Vagina (tissue), 2 donors: ENCODE measurements around the gene RCAN2. TPM values are rescaled to one million over a fixed set of nuclear protein-coding genes. Genes with fewer than 3 reads are reported as not detected.

ENCODE experiments used
- DNase-seq, 2 donors: peaks; one replicate each; pipeline ENCODE4 v3.0.0-alpha.2; 2017; ENCODE audit errors: extremely low spot score in 2 of 2
- H3K27ac ChIP-seq: fragments of 200-600 bp; sonication (generic); one replicate; pipeline ENCODE4 v1.5.1; 2019
- H3K27me3 ChIP-seq: fragments of 200-600 bp; sonication (generic); one replicate; pipeline ENCODE4 v1.5.1; 2019
- H3K36me3 ChIP-seq, 2 donors: fragments of 200-600 bp; sonication (generic); one replicate each; pipeline ENCODE4 v1.5.1; 2017 to 2019
- H3K4me1 ChIP-seq: fragments of 200-600 bp; sonication (generic); one replicate; pipeline ENCODE4 v1.5.1; 2019
- H3K4me3 ChIP-seq, 2 donors: fragments of 200-600 bp; sonication (generic); 1 replicate in 1 of 2; 2 replicates in 1 of 2; pipeline ENCODE4 v1.5.1; 2016 to 2019
- H3K9me3 ChIP-seq: fragments of 200-600 bp; sonication (generic); one replicate; pipeline ENCODE4 v1.5.1; 2019
- CTCF ChIP-seq, 3 experiments: fragments of 450-650 bp in 2 of 3; fragments of 200-600 bp in 1 of 3; sonication (generic) in 1 of 3; IDR thresholded peaks; one replicate each; pipeline ENCODE4 v1.5.1; 2017 to 2019; ENCODE audit warnings: antibody characterized with exemption in 3 of 3, mild to moderate bottlenecking in 2 of 3, moderate library complexity in 2 of 3
- POLR2A ChIP-seq, 2 donors: fragments of 450-650 bp; IDR thresholded peaks; one replicate each; pipeline ENCODE4 v1.6.1; 2017; ENCODE audit warnings: antibody characterized with exemption in 2 of 2, mild to moderate bottlenecking in 2 of 2, moderate library complexity in 2 of 2
- POLR2AphosphoS5 ChIP-seq, 2 donors: sonication (generic); formaldehyde crosslinking; IDR thresholded peaks; one replicate each; pipeline ENCODE4 v1.9.0; 2017; ENCODE audit warnings: antibody characterized with exemption in 2 of 2, mild to moderate bottlenecking in 2 of 2, low read depth in 1 of 2; ENCODE audit not compliant: insufficient read depth in 1 of 2
- intact Hi-C: fragments of 100-400 bp; cut with DNase I; formaldehyde crosslinking; loops from one replicate; pipeline ENCODE4 v1.15.1; 2023
- total RNA-seq: library from RNA; depleted of rRNA; stranded (reverse); fragments of >200 nt; gene quantifications from one replicate; pipeline ENCODE4 v1.2.3, GENCODE V29; 2016

RCAN2 gene
- total RNA-seq, 1 donor from 2014 or later = 20.9 TPM

- DNase-seq = no peak
- no peaks in the 10 kb centered on the region for H3K36me3 ChIP-seq
- intact Hi-C loops = no loop called here
- no peaks in the 10 kb centered on the region for H3K27me3 ChIP-seq
- TF ChIP-seq POLR2A (IDR thresholded peaks at IDR 0.05) = no peak
- TF ChIP-seq POLR2AphosphoS5 (IDR thresholded peaks at IDR 0.05; ENCODE audit: insufficient read depth in 1 of 2, low read depth in 1 of 2) = no peak
- no peak for TF ChIP-seq CTCF (IDR thresholded peaks at IDR 0.05)
- H3K4me1 ChIP-seq = no peaks in the 10 kb centered on the region
- H3K27ac ChIP-seq = no peak overlapping the region
- H3K9me3 ChIP-seq = no peaks in the 10 kb centered on the region
- no peak overlapping the region for H3K4me3 ChIP-seq
Measured at GRCh38 chr6:46366190-46366900, 124.9 kb downstream of the RCAN2 start.

GRCh38 chr6:46357591-46357990, 133.7 kb downstream of the RCAN2 start:
- intact Hi-C loops = no loop called here
- Histone ChIP-seq H3K36me3 (no peaks in the 10 kb centered on the region), H3K4me1 (peaks cover 13% of the 10 kb centered on the region), H3K27me3 (no peaks in the 10 kb centered on the region), H3K27ac (no peak overlapping the region), H3K4me3 (no peak overlapping the region), H3K9me3 (no peaks in the 10 kb centered on the region)
- TF ChIP-seq CTCF (IDR thresholded peaks at IDR 0.05) = no peak
- TF ChIP-seq POLR2A (IDR thresholded peaks at IDR 0.05) = no peak
- no peak for TF ChIP-seq POLR2AphosphoS5 (IDR thresholded peaks at IDR 0.05; ENCODE audit: insufficient read depth in 1 of 2, low read depth in 1 of 2)
- no peak for DNase-seq

- no peak for DNase-seq
- Histone ChIP-seq H3K4me3 (no peak overlapping the region), H3K27me3 (no peaks in the 10 kb centered on the region), H3K36me3 (no peaks in the 10 kb centered on the region), H3K27ac (no peak overlapping the region), H3K4me1 (peaks cover 13% of the 10 kb centered on the region), H3K9me3 (no peaks in the 10 kb centered on the region)
- TF ChIP-seq POLR2A (IDR thresholded peaks at IDR 0.05) (no peak), POLR2AphosphoS5 (IDR thresholded peaks at IDR 0.05; ENCODE audit: insufficient read depth in 1 of 2, low read depth in 1 of 2) (no peak), CTCF (IDR thresholded peaks at IDR 0.05) (no peak)
- intact Hi-C loops = no loop called here
Measured at GRCh38 chr6:46356543-46356942, 134.7 kb downstream of the RCAN2 start.

GRCh38 chr6:46353528-46353927, 137.7 kb downstream of the RCAN2 start:
- H3K27me3 ChIP-seq = no peaks in the 10 kb centered on the region
- H3K4me1 ChIP-seq = peaks cover 13% of the 10 kb centered on the region

More at GRCh38 chr6:46353528-46353927, 137.7 kb downstream of the RCAN2 start:
- TF ChIP-seq CTCF (IDR thresholded peaks at IDR 0.05) = no peak
- no peak for TF ChIP-seq POLR2A (IDR thresholded peaks at IDR 0.05)
- no peak for TF ChIP-seq POLR2AphosphoS5 (IDR thresholded peaks at IDR 0.05; ENCODE audit: insufficient read depth in 1 of 2, low read depth in 1 of 2)
- Histone ChIP-seq H3K27ac (no peak overlapping the region), H3K9me3 (no peaks in the 10 kb centered on the region), H3K36me3 (no peaks in the 10 kb centered on the region), H3K4me3 (no peak overlapping the region)
- intact Hi-C loops = no loop called here
- DNase-seq = no peak
